HG03045 (cell line): ENCODE data around the gene CIDEA.

Experiments used
- ATAC-seq: cut with Tn5 transposase; IDR thresholded peaks from one replicate; pipeline ENCODE4 v1.9.1; 2021; ENCODE audit warnings: mild to moderate bottlenecking, moderate library complexity; ENCODE audit not compliant: unreplicated experiment

Gene CIDEA

GRCh38 chr18:12271376-12272235, 17.4 kb downstream of the CIDEA start:
- ATAC-seq = peak; percentile 80

GRCh38 chr18:12274793-12275192, 20.6 kb downstream of the CIDEA start:
- ATAC-seq = no peak

- ATAC-seq = no peak
Measured at GRCh38 chr18:12276736-12277554, 22.8 kb downstream of the CIDEA start.

DNA sequence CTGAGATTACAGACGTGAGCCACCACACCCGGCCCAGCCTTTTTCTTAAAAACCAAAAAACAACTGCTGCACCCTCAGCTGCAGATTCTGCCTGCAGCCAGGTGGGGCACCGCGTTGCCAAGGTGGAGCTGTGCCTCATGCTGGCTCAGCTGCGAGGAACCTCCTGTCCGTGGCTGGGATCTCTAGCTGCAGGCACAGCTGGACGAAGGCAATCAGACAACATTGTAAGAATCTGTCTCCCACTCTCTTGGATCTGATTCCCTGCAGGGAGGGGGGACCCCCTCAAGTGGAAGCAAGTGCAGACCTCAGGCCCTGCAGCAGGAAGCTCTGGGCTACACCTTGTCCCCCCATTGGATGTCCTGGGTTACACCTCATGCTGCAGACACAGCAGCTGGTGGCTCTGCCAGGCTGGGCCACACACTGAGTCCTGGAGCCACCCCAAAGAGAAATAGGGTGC, 24.1 kb downstream of the CIDEA start:
- ATAC-seq = no peak

- ATAC-seq = no peak
Measured at GRCh38 chr18:12278741-12279682, 24.9 kb downstream of the CIDEA start.

DNA sequence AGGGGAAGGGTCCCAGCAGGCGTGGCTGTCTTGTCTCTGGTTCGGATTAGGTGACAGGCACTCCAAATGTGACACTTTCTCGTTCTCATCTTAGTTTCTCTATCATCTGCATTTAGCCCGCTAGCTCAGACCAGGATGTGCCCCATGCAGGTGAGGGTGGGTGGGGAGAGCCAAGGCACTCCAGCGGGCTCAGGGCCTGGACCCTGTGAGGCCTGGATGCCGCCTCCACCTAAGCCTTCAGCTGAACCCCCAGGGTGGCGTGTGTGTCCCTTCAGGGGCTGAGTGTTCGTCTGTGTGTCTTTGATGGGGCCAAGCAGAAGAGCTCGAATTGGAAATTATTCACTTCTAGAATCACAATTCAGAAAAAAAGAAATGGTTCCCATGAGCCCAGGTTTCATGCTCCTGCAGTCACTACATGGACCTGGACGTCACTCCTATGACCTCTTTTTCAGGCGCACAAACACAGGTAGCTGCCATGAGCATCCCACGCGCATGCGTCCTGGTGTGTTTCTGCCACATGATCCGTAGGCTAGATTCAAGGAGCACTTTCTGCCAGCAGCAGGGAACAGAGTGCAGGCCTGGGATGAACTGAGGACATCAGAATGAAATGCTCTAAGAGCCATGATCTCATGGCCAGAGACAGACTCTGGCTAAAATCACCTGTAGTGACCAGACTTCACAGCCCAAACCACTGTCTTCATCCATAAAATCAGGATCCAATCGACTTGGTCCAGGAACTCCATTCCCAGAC, 25.8 kb downstream of the CIDEA start:
- no peak for ATAC-seq

- no peak for ATAC-seq
Measured at GRCh38 chr18:12281861-12282260, 27.7 kb downstream of the CIDEA start.

GRCh38 chr18:12282442-12283039, 28.4 kb downstream of the CIDEA start:
- no peak for ATAC-seq

DNA sequence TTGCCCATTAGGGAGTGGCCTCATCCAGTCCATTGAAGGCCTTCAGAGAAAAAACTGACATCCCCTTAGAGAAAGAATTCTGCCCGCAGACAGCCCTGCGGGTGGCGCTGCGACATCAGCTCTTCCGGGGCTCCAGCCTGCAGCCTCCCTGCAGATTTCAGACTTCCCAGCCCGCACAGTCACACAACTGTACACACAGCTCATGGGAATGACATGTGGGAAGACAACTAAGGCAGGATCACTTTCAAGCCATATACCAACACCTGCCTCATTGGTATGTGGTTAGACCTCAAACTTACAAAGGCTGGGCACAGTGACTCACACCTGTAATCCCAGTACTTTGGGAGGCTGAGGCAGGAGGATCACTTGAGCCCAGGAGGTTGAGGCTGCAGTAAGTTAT, 29.1 kb downstream of the CIDEA start:
- no peak for ATAC-seq

DNA sequence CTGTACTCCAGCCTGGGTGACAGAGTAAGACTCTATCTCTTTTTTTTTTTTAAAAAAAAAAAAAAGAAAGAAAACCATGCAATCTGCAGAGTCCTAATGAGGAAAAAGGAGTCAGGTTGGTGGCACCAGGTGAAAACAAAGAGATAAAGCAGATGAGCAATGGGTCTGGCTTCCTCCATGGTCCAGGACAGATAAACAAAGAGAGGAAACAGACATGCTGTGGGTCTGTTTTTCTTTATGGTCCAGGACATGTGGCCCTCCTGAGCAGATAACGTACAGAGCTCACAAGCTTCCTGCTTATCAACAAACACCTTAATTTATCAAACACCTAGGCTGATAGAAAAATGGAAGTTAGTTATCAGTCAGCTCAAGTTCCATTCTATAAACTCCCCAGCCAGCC, 29.5 kb downstream of the CIDEA start:
- no peak for ATAC-seq

GRCh38 chr18:12287131-12287681, 33.0 kb downstream of the CIDEA start:
- ATAC-seq = no peak

DNA sequence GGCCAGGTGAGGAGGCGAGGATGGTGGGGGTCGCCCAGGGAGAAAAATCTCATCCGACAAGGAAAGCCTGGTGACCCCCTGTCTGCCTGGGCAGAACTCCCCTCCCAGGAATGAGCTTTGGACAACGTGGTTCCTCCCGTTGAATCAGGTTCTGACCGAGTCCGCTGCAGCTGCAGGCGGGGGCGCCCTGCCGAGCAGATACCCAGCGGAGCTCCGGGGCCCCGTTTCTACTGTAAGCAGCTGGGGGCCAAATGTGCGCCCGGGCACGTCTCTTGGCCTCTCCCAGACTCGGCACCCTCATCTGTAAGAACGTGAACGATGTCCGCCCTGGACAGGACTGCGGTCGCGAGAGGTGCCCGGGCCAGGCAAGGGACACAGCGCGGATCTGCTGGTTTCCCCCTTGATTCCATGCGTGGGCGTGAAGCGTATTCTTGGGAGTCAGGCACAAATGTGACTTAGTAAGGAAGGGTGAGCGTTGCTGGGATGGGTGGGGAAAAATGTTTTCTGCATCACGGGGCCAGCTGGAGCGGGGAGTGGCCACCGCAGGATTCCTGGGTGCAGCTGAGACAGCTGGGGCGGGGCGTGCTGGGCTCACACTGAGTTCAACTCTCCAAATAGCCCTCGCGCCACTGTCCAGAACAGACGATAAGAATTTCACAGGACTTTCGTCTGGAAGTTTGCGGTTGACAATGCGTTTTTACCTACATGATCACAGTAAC, 33.7 kb downstream of the CIDEA start:
- ATAC-seq = no peak

- no peak for ATAC-seq
Measured at GRCh38 chr18:12288403-12288755, 34.2 kb downstream of the CIDEA start.

- ATAC-seq = no peak
Measured at GRCh38 chr18:12290086-12290485, 35.9 kb downstream of the CIDEA start.

DNA sequence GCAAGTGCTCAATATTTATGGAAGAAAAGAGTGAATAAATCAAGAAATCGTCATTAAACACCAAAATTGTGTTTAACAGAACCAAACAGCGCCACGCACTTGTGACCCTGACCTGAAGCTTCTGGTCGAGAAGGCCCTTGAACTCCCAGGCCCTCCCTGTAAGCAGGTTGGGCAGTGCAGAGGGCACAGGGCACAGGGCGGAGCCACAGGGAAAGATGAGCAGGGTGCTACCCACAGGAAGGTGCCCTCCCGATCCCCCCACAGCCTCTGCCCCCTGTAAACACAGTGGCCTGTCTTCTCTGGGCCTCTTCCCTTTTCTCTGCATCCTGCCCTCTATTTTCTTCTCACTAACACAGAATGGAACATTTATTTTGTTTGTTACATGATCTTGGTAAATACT, 37.0 kb downstream of the CIDEA start:
- ATAC-seq = no peak

- no peak for ATAC-seq
Measured at GRCh38 chr18:12291690-12292089, 37.5 kb downstream of the CIDEA start.

DNA sequence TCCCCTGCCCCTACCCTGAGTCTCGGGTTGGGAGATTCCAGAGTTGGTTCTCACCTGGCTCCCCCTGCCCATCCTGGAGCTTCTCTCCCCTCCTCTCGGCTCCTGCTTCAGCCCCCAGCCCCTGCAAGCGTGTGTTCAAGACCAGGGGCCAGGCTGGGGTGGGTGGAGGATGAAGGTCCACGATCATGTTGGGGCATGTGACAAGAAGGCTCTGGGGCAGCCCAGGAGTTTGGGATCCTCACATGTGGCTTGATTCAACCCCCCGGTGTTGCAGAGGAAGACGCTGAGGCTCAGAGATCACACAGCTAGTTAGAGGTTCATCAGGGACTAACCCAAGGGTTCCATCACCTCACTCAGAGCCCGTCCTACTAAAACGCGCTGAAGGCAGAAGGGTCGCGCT, 39.7 kb downstream of the CIDEA start:
- no peak for ATAC-seq

DNA sequence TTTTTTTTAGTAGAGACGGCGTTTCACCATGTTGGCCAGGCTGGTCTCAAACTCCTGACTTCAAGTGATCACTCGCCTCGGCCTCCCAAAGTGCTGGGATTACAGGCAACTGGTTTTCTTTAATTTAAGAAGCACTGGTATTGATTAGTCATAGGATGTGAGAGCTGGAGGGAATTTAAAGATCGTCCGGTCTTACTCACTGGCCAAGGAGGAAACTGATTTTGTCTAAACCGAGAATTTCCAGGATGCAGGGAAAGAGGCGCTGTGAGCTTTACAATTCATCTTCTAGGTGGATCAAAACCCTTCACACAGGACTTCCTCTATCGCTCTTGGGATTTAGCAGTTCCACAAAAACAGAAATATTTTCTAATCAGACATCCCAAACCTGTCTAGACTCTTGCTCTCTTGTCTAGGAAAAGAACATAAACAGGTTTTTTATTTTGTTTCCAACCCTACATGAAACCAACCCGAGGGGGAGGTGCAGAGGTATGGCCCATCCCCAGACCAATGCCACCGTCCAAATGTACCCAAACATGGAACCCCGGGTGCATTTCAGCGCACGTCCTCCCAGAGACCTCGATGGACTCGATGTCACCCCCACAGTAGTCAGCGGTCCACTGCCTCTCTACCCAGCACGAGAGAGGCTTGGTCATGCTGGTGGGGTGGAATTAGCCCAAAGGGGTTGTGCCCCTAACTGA, 41.4 kb downstream of the CIDEA start:
- no peak for ATAC-seq
